A549 (cell line): Measurements from ENCODE around the gene WIZ. TPM values are rescaled to one million over a fixed set of nuclear protein-coding genes. Genes with fewer than 3 reads are reported as not detected.

Source experiments
- ATAC-seq, 2 experiments: fragments of 200-7000 bp in 1 of 2; fragments of >200 bp in 1 of 2; cut with Nextera tagmentation in 1 of 2; cut with Tn5 transposase in 1 of 2; 3 replicates each; pipeline versions ENCODE4 v1.8.0 to v1.9.1; 2018 to 2020; ENCODE audit warnings: mild to moderate bottlenecking in 1 of 2, moderate library complexity in 1 of 2
- CTCF ChIA-PET: fragments of 300-600 bp; sonication (Branson Sonifier 250); formaldehyde crosslinking; extraction: SDS; loops from one replicate; lab custom pipeline; 2021; ENCODE audit warnings: antibody characterized with exemption, inconsistent platforms; lab: Yijun Ruan, JAX
- POLR2A ChIA-PET: fragments of 350-600 bp; formaldehyde crosslinking; extraction: SDS; loops from one replicate; lab custom pipeline; 2021; ENCODE audit warnings: antibody characterized with exemption, inconsistent platforms; lab: Yijun Ruan, JAX
- DNase-seq, 2 experiments: peaks; one replicate each; pipeline versions ENCODE4 v3.0.0 to v3.0.0-alpha.2; 2011 to 2016; ENCODE audit warnings: low read depth in 1 of 2, low spot score in 1 of 2
- FAIRE-seq: peaks from 2 replicates; lab custom pipeline; 2011; peaks lifted over from hg19 to GRCh38; lab: Jason Lieb, UNC
- H3K27ac ChIP-seq, 2 experiments: fragments of >200 bp; sonication (Bioruptor Twin); formaldehyde crosslinking; 3 replicates each; pipeline ENCODE4 v1.5.1; 2016 to 2017
- H3K4me1 ChIP-seq: fragments of >200 bp; sonication (Bioruptor Twin); formaldehyde crosslinking; 3 replicates; pipeline ENCODE4 v1.6.1; 2016
- H3K4me2 ChIP-seq: fragments of >200 bp; sonication (Bioruptor Twin); formaldehyde crosslinking; 3 replicates; pipeline ENCODE4 v1.6.1; 2016
- H3K4me3 ChIP-seq: fragments of >200 bp; sonication (Bioruptor Twin); formaldehyde crosslinking; 3 replicates; pipeline ENCODE4 v1.5.1; 2016
- H3K9me3 ChIP-seq: fragments of >200 bp; sonication (Bioruptor Twin); formaldehyde crosslinking; 3 replicates; pipeline ENCODE4 v1.6.1; 2016
- BCL3 ChIP-seq: fragments of >200 bp; sonication (Bioruptor Twin); formaldehyde crosslinking; IDR thresholded peaks from 3 replicates; pipeline ENCODE4 v1.6.1; 2016
- BHLHE40 ChIP-seq: IDR thresholded peaks from 2 replicates; pipeline ENCODE4 v1.6.1; 2012; ENCODE audit warnings: low read depth, low read length, inconsistent platforms
- CBX2 ChIP-seq: fragments of 200-600 bp; sonication (generic); IDR thresholded peaks from 2 replicates; pipeline ENCODE4 v1.6.1; 2016; ENCODE audit warnings: low read depth, mild to moderate bottlenecking, borderline replicate concordance
- CHD2 ChIP-seq: fragments of 150-350 bp; IDR thresholded peaks from 2 replicates; pipeline ENCODE4 v1.6.1; 2014; ENCODE audit warnings: low read length; ENCODE audit not compliant: partially characterized antibody
- CHD4 ChIP-seq: fragments of 200-600 bp; sonication (generic); IDR thresholded peaks from 2 replicates; pipeline ENCODE4 v1.6.1; 2016; ENCODE audit warnings: antibody characterized with exemption, mild to moderate bottlenecking, borderline replicate concordance
- ESRRA ChIP-seq: fragments of 150-350 bp; IDR thresholded peaks from 2 replicates; pipeline ENCODE4 v1.6.1; 2014; ENCODE audit warnings: mild to moderate bottlenecking, low read length, borderline replicate concordance
- FOSL2 ChIP-seq, 2 experiments: fragments of 450-650 bp in 1 of 2; fragments of >200 bp in 1 of 2; sonication (Bioruptor Twin) in 1 of 2; formaldehyde crosslinking; IDR thresholded peaks; 2 replicates each; pipeline versions ENCODE4 v1.5.0 to v1.6.1; 2016 to 2020; ENCODE audit warnings: mild to moderate bottlenecking in 1 of 2, moderate library complexity in 1 of 2
- HDAC2 ChIP-seq: fragments of 200-600 bp; sonication (generic); IDR thresholded peaks from 2 replicates; pipeline ENCODE4 v1.6.1; 2016
- HMGXB4 ChIP-seq: fragments of 250-450 bp; sonication (Bioruptor Pico); IDR thresholded peaks from 2 replicates; pipeline ENCODE4 v1.5.0; 2021; ENCODE audit warnings: mild to moderate bottlenecking, moderate library complexity, borderline replicate concordance
- HOXB13 ChIP-seq: fragments of 250-450 bp; sonication (Bioruptor Pico); IDR thresholded peaks from 2 replicates; pipeline ENCODE4 v1.5.0; 2020; ENCODE audit warnings: low read depth, mild to moderate bottlenecking, moderate library complexity
- JUN ChIP-seq, 2 experiments: fragments of >200 bp; sonication (Bioruptor Twin); formaldehyde crosslinking; IDR thresholded peaks; 2 replicates in 1 of 2; 3 replicates in 1 of 2; pipeline ENCODE4 v1.6.1; 2016 to 2017
- KDM1A ChIP-seq: fragments of 200-600 bp; sonication (generic); IDR thresholded peaks from 2 replicates; pipeline ENCODE4 v1.6.1; 2016; ENCODE audit warnings: low read depth, mild to moderate bottlenecking
- NFE2L2 ChIP-seq: fragments of 150-350 bp; conservative IDR thresholded peaks from 2 replicates; pipeline ENCODE4 v1.6.1; 2014; ENCODE audit warnings: low read length
- NPAS2 ChIP-seq: fragments of 250-450 bp; sonication (Bioruptor Pico); IDR thresholded peaks from 2 replicates; pipeline ENCODE4 v1.8.0; 2022; ENCODE audit warnings: mild to moderate bottlenecking, moderate library complexity, borderline replicate concordance
- NR3C1 ChIP-seq: fragments of >200 bp; sonication (Bioruptor Twin); formaldehyde crosslinking; IDR thresholded peaks from 3 replicates; pipeline ENCODE4 v1.6.1; 2017
- POLR2A ChIP-seq: IDR thresholded peaks from 2 replicates; pipeline ENCODE4 v1.6.1; 2012; ENCODE audit warnings: mild to moderate bottlenecking, low read length
- POLR2AphosphoS2 ChIP-seq: conservative IDR thresholded peaks from 2 replicates; pipeline ENCODE4 v1.6.1; 2012; ENCODE audit warnings: low read length, improper control_type of control experiment, inconsistent platforms
- RAD21 ChIP-seq, 2 experiments: fragments of >200 bp in 1 of 2; sonication (Bioruptor Twin) in 1 of 2; formaldehyde crosslinking in 1 of 2; IDR thresholded peaks in 1 of 2; conservative IDR thresholded peaks in 1 of 2; 2 replicates in 1 of 2; 3 replicates in 1 of 2; pipeline ENCODE4 v1.6.1; 2012 to 2018; ENCODE audit warnings: inconsistent platforms in 1 of 2
- REST ChIP-seq: fragments of 200-600 bp; sonication (generic); IDR thresholded peaks from 2 replicates; pipeline ENCODE4 v1.6.1; 2016; ENCODE audit warnings: antibody characterized with exemption, mild to moderate bottlenecking, moderate library complexity
- RFX5 ChIP-seq: fragments of 450-650 bp; IDR thresholded peaks from 2 replicates; pipeline ENCODE4 v1.7.1; 2014; ENCODE audit warnings: antibody characterized with exemption, mild to moderate bottlenecking, moderate library complexity
- TP53 ChIP-seq: fragments of 250-450 bp; sonication (Bioruptor Pico); IDR thresholded peaks from 2 replicates; pipeline ENCODE4 v1.5.0; 2021; ENCODE audit warnings: mild to moderate bottlenecking, moderate library complexity
- ZNF302 ChIP-seq: fragments of 250-450 bp; sonication (Bioruptor Pico); IDR thresholded peaks from 2 replicates; pipeline ENCODE4 v1.9.0; 2021; ENCODE audit warnings: inconsistent platforms, mild to moderate bottlenecking, moderate library complexity
- WGBS: methylation state at CpG from one replicate; pipeline ENCODE4 v1.1.6; 2017; ENCODE audit errors: missing lambda C conversion rate; 5-methylcytosine and 5-hydroxymethylcytosine counted together
- polyA plus RNA-seq, 4 experiments: library from polyadenylated mRNA; depleted of rRNA in 3 of 4; stranded (reverse); fragments of >200 nt; fragmentation: RNase III in 1 of 4; extraction: RNeasy Plus Mini Kit Qiagen cat#74134 plus additional on column Dnase treatment in 1 of 4; gene quantifications; 2 replicates in 3 of 4; 3 replicates in 1 of 4; pipeline ENCODE4 v1.2.3, GENCODE V29; 2011 to 2017

Gene WIZ
- polyA plus RNA-seq, 2 of the 4 experiments (the other 2 are of a cell fraction): 3.7 to 15.1 TPM

GRCh38 chr19:15430526-15431120, 19.1 kb downstream of the WIZ start:
- Histone ChIP-seq H3K4me1 (peaks cover 14% of the 10 kb centered on the region; the same call in 1 of the 3 replicates), H3K4me2 (peak overlapping the region; percentile 98), H3K27ac (no peak overlapping the region; a peak in 1 of 6 replicates), H3K9me3 (no peaks in the 10 kb centered on the region), H3K4me3 (no peak overlapping the region; the same call in 2 of the 3 replicates)
- POLR2A ChIA-PET: interaction anchor here (1.3 kb wide), 1 partner anchor 12 kb away, joined by 3 read pairs; the partner anchor contains the start of gene AKAP8L
- FAIRE-seq (no peak), DNase-seq (no peak), ATAC-seq (no peak)
- WGBS: 92% methylated on average over 6 of the region's 10 CpGs
- CTCF ChIA-PET: interaction anchor here (1.0 to 1.8 kb wide), 2 partner anchors 11 to 125 kb away, joined by 3 to 11 read pairs; partner anchors contain the start of gene AKAP8L
- TF ChIP-seq BCL3: no peak
- TF ChIP-seq NPAS2 (CRISPR knock-in tag): no peak
- no peak for TF ChIP-seq JUN (IDR thresholded peaks at IDR 0.05)
- TF ChIP-seq POLR2A: no peak
- TF ChIP-seq POLR2AphosphoS2: no peak
- TF ChIP-seq NR3C1: no peak
- TF ChIP-seq ESRRA: no peak
- no peak for TF ChIP-seq HDAC2
- TF ChIP-seq REST: no peak
- TF ChIP-seq RFX5: no peak
- TF ChIP-seq CHD4: no peak
- no peak for TF ChIP-seq NFE2L2
- no peak for TF ChIP-seq HOXB13
- TF ChIP-seq CHD2: no peak
- TF ChIP-seq ZNF302 (CRISPR knock-in tag): no peak
- no peak for TF ChIP-seq BHLHE40
- no peak for TF ChIP-seq KDM1A

- Histone ChIP-seq H3K4me2 (no peak overlapping the region), H3K9me3 (no peaks in the 10 kb centered on the region), H3K27ac (no peak overlapping the region), H3K4me3 (no peak overlapping the region), H3K4me1 (peaks cover 14% of the 10 kb centered on the region; the same call in 1 of the 3 replicates)
- POLR2A ChIA-PET: interaction anchor here (1.3 kb wide), 1 partner anchor 11 kb away, joined by 3 read pairs; the partner anchor contains the start of gene AKAP8L
- ATAC-seq: no peak
- no peak for DNase-seq
- CTCF ChIA-PET: interaction anchor here (1.0 to 1.8 kb wide), 2 partner anchors 11 to 126 kb away, joined by 3 to 11 read pairs; partner anchors contain the start of gene AKAP8L
- FAIRE-seq: no peak
- no peak for TF ChIP-seq TP53 (CRISPR knock-in tag)
- no peak for TF ChIP-seq HOXB13
- TF ChIP-seq CBX2: no peak
- no peak for TF ChIP-seq BCL3
- TF ChIP-seq HMGXB4: no peak
- no peak for TF ChIP-seq KDM1A
- TF ChIP-seq FOSL2 (IDR thresholded peaks at IDR 0.05): no peak
- no peak for TF ChIP-seq FOSL2 (CRISPR knock-in tag; IDR thresholded peaks at IDR 0.05)
- TF ChIP-seq POLR2A: no peak
- no peak for TF ChIP-seq NR3C1
- TF ChIP-seq RAD21 (conservative IDR thresholded peaks at IDR 0.05 in 1 of 2, IDR thresholded peaks at IDR 0.05 in 1 of 2): no peak
- 98% methylated on average over 17 of the region's 24 CpGs for WGBS
Observed at GRCh38 chr19:15429825-15430467, 19.8 kb downstream of the WIZ start.
